Measurements from ENCODE around the gene ACSM3.

GRCh38 chr16:20755238-20755637, 8.6 kb upstream of the ACSM3 start:
- TF ChIP-seq CTCF (IDR thresholded peaks at IDR 0.05; ENCODE audit: insufficient read depth, low read length, poor library complexity, severe bottlenecking), result no peak
- TF ChIP-seq EZH2phosphoT487 (conservative IDR thresholded peaks at IDR 0.05; ENCODE audit: low read length), result no peak
